HG03378 (cell line): ENCODE results near the gene EHBP1L1.

ENCODE experiments used
- ATAC-seq: cut with Tn5 transposase; IDR thresholded peaks from one replicate; pipeline ENCODE4 v1.9.1; 2021; ENCODE audit warnings: mild to moderate bottlenecking, moderate library complexity; ENCODE audit not compliant: unreplicated experiment

EHBP1L1 gene

GRCh38 chr11:65592858-65593517 is 17.1 kb downstream of the EHBP1L1 start:
- ATAC-seq, result no peak

DNA sequence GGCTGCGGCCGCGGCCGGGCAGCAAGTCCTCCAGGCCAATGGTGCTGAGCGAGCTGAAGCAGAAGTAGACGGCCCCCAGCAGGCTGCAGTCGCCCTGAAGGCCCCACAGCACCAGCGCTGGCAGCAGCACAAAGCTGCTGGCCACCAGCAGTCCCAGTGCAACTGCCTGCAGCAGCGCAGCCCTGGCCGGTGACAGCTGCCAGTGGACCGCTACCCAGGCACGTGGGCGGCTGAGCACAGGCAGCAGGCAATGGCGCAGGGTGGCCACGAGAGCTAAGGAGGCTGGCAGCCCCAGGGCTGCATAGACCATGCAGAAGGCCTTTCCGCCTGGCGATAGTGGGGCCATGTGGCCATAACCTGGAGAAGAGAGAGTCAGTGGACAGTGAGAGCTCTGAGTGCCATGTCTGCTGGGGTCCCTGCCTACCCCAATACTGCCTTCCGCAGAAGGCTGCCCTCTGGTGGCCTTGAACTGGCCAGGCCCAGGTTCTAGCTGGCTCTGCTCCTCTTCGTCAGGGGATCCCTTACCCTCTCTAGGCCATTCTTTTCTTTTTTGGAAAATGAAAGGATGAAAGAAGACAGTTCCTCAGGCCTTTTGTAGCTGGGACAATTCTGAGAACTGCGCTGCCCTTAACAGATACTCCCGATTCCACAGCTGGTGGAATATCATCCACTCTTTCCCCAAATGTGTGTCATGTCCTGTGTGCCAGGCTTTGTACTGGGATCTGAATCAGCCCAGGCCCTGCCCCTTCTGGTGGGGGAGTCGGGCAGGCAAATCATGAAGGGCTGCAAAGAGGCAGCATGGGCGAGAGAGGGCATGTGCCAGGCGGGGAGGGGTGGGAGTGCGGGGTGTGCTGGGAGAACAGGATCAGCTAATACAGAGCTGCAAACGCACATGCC is 17.9 kb downstream of the EHBP1L1 start:
- no peak for ATAC-seq

DNA sequence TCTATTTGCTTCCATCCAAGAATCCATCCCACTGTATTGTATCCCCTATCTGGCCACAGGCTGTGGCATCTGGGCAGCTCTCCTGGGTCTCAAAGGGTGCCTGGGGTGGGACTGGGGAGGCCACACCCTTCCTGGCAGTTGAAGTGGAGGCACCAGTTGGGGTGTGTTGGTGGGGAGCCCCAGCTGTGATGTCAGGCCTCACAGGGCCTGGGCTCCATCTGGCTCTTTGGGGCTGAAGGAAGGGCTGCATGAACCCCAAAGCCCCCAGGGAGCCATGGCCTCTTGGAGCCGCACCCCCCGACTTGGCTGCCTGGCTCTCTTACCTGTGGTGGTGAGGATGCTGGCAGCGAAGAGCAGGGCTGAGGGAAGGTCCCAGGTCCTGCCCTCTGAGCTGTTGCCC is 19.3 kb downstream of the EHBP1L1 start:
- no peak for ATAC-seq

- ATAC-seq, result no peak
Measured at GRCh38 chr11:65595543-65596281, 19.9 kb downstream of the EHBP1L1 start, which contains the start of gene KCNK7. Gene KCNK7, minus strand, starts transcription at chr11:65595800. Its CDS starts 28 bp downstream, at chr11:65595772.

- no peak for ATAC-seq
Measured at GRCh38 chr11:65596520-65596919, 20.7 kb downstream of the EHBP1L1 start.

- ATAC-seq, result no peak
Measured at GRCh38 chr11:65598258-65598699, 22.4 kb downstream of the EHBP1L1 start.

DNA sequence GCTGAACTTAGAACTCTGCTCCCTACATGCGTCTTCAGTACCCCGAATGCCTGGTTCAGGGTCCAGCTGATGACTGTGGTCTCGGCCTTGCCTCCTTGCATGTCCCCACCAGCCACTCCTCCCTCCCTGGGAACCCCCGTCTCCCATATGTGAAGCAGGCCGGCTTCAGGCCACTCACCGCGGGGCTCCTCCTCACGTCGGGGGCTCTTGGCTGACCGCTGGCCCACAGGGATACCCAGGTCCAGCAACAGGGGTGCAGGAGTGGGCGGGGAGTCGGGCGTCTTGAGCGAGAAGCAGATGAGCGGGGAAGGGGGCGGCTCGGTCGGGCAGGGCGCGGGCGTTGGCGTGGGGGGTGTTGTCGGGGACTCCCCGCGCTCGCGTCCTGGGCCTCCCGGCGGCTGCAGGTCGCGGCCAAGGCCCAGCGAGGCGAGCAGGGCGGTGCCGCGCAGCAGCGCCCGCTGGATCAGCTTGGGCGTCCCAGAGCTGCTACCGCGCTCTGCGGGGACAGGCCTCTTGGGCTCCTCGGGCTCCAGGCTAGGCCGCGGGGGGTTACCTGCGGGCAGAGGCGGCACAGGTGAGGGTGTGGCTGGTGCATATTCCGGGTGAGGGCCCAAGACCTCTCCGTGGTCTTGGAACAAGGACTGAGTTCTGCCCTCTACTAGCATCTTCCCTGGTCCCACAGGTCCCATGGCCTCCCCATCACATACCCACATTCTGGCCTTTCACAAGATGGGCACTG is 23.5 kb downstream of the EHBP1L1 start:
- ATAC-seq, result no peak

- ATAC-seq, result no peak
Measured at GRCh38 chr11:65599955-65600246, 24.0 kb downstream of the EHBP1L1 start.

GRCh38 chr11:65604258-65604657 is 28.4 kb downstream of the EHBP1L1 start:
- ATAC-seq, result no peak

DNA sequence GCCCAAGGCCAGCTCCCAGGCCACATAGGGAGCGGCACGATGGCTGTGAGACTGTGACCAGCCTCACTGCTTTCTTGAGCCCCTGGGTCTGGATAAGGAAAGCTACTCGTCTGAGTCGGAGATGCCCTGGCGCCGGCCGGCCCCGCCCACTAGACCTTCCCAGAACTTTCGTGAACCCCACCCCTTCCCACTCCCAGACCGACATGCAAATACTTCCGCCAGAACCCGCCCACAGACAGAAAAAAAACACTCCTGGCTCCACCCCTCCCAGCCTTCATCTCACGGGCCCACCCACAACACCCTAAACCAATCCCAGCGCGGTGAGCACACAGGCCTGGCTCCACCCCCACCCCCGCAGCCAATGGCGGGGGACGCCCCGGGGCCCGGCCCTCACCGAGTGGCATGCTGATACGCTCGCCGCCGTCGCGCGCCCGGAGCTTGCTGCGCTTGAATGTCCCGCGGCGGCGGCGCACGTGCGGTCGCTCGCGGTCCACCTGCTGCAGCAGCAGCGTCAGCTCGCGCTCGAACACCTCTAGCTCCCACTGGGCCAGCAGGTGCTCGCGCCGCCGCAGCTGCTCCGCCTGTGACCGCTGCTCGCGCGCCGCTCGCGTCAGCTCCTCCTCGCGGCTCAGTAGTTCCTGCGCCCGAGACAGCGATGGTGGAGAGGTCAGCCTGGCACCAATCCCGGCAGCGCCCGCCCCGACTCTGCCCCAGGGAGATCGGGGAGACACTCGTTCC is 31.2 kb downstream of the EHBP1L1 start:
- ATAC-seq, result no peak

DNA sequence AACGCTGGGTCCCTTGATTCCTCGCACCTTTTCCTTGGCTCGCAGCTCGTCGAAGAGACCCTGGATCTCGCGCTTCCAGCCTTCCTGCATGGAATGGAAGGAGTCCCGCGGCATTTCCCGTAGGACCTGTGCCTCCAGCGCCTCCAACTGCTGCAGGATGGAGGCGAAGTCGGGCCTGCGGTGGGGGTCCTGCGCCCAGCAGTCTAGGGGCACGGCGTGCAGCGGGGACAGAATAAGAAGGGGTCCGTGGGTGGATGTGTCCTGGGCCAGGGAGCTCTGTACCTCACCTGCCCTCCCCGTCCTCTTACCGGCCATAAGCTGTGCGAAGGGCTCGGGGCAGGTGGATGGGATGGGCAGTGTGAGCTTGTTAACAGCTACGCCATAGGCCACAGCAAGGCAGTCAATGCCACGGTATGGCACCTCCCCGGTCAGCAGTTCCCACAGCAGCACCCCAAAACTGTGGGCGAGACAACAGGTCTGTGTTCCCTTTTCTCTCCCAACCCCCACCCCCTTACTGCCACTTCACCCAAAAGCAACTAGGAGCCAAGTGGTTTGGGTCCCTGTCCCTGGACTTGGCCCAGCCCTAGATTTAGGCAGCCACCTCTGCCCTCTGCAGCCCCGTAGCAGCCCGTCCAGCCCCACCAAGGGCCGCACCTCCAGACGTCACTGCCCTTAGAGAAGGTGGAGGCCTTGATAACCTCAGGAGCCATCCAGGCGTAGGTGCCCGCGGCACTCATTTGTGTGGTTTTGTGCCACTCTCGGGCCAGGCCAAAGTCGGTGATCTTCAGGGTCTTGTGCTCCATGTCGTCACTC is 32.0 kb downstream of the EHBP1L1 start:
- ATAC-seq, result no peak

DNA sequence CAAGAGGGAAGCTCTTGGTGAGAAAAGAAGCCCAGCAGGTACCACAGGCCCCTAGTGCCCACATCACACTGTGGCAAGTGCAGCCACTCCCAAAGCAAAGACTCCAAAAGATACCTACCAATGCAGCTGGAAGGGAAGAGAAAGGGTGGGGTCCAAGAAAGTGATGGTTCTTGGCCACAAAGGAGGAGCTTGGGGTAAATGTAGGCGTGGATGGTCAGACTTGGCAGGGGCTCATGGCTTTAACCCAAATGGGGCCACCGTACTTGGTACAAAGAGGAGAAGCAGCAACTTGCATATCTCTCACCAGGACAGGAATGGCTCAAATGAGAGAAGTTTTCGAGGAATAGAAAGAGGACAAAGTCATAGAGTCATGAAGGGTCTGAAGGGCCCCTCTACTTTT is 33.4 kb downstream of the EHBP1L1 start:
- no peak for ATAC-seq

- ATAC-seq, result no peak
Measured at GRCh38 chr11:65609665-65610064, 33.8 kb downstream of the EHBP1L1 start.

DNA sequence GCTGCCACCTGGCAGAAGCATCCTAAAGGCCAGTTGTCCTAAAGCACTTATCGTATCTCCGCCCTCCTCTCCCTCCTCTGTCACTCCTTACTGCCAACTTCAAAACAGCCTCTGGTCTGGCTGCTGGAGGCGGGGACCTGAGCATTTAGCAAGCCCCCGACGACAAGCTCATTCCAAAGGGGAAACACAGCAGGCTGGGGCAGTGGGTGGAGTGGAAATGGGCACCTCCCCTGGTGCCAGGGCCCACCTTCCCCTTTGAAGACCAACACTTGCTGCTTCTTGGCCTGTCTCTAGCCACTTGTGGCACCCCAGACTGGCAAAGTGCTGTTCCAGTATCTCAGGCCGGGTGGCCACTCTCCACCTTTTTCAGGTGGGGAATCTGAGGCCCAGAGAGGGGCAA is 34.6 kb downstream of the EHBP1L1 start:
- ATAC-seq, result no peak

DNA sequence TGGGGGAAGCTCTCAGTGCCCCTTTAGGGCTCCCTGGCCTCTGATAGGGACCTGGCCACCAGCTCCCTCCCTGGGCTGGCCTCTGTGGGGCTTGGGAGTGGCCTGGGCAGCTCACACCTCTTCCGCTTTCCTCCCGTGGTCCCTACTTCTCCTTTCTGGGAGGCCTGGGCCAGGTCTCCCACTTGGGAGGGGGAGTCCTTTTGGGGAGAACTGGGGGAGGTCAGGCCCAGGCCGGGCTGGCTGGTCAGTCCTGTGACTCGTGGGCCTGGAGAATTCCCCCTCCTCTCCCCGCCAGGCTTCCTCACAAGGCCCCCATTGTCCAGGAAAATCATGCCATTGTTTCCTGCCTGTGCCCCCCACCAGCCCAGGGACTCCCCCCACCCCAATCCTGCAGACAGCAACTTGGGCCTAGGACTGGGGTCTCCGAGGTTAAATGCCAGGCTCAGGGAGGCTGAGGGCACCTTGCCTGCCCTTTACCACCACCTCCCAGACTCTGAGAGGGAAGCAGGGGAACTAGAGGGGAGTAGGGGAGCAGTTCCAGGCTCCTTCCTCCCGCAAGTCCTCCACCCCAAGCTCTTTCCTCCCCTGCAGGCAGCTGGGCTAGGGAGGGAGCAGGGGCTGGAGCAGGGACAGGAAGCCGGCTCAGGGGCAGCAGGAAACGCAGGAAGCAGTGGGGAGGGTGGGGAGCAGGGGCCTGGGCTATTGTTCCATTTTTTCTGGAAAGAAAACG is 35.3 kb downstream of the EHBP1L1 start:
- ATAC-seq, result no peak

GRCh38 chr11:65611758-65612603 is 36.1 kb downstream of the EHBP1L1 start:
- ATAC-seq, result no peak

DNA sequence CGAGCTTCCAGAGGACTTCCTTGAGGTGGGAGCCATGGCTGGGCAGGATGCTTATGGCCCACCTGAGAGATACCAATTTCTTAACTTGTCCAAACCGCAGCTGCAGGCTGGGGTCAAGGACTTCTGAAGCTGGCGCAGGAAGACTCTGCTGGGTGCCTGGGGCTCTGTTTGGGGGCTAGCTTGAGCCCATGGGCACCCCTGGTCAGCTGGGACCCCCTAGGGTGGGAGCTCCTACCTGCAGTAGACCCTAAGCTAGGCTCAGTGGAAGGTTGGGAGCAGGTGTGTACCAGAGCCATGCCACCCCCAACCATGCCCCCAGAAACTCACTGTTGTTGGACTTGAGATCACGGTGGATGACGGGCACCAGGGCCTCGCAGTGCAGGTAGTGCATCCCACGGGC is 36.8 kb downstream of the EHBP1L1 start:
- ATAC-seq, result no peak
